D341Med (cell line): Measurements from ENCODE around the gene S100A2.
A peak's percentile ranks its signal among the peaks of the same experiment; 100 is the strongest.
"Not testable (repeated sequence)": the region's sequence is repeated elsewhere in the genome, so short reads cannot be mapped to it uniquely, and the experiment has no call there.

Experiments used
- DNase-seq: peaks from one replicate; pipeline ENCODE4 v3.0.0; 2012; ENCODE audit warnings: low spot score

Gene S100A2

DNA sequence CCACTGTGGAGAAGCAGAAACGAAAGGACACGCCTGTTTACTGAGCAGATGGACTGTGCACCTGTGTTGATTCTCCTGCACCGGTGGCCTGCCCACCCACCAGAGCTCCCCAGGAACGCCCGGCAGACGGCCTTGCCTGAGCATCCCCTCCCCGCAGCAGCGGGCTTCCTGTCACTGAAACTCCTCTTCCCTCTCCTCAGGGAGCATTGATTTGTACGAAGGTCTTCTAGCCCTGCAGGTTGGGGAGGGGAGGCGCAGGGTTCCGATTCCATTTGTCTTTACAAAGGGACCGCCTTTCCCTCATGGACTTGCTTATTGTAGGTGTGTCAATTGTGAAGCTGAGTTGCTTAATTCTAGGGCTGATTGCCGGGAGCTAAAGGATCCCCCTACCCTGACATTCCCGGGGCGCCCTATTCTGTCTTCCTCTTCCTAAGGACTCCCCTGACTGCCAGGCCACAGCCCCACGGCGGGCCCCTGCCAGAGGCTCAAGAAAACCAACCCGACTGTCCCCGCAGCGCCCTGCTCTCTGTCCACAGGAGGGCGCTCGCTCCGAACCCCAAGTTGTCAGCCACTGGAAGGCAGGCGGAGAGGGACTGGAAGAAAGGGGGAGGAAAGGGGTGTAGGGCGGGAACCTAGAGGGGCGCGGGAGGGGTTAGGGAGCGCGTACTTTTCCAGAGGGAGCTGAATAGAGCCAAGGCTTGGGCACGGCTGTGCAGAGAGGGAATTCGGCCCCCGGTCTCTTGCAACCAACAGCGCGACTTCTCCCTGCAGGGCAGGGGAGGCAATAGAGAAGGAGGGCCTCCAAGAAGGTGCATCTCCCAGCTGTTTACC is 32.7 kb downstream of the S100A2 start:
- peak; percentile 82 for DNase-seq

DNA sequence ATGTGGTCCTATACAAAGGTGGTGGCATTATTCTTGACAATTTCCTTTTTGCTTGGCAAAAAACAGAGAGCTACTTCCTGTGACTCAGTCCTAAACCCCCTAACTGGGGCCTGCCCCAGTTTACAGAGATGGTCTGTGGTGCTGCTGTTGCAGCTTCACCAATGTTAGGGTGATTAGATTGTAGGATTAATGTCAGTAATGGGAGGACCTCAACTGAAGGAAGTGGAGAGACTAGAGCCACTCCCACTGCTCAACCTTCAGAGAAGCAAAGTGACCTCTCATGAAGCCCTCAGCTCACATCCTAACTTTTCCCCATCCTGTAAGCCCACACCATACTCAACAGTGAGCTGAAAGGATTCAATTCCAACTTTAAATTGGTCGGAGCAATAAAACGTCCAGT is 33.5 kb downstream of the S100A2 start:
- DNase-seq, result no peak

DNA sequence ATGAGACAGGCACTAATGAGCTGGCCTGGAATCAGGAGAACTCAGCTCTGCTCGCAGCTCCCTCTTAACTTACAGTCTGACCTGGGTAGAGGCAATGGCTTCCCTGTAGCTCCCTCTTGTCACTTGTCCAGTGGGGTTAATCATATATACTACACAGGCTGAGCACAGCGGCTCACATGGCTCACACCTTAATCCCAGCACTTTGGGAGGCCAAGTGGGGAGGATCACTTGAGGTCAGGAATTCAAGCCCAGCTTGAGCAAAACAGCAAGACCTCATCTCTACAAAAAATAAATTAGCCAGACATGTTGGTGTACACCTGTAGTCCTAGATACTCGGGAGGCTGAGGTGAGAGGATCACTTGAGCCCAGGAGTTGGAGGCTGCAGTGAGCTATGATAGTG is 34.0 kb downstream of the S100A2 start:
- DNase-seq, result no peak

DNA sequence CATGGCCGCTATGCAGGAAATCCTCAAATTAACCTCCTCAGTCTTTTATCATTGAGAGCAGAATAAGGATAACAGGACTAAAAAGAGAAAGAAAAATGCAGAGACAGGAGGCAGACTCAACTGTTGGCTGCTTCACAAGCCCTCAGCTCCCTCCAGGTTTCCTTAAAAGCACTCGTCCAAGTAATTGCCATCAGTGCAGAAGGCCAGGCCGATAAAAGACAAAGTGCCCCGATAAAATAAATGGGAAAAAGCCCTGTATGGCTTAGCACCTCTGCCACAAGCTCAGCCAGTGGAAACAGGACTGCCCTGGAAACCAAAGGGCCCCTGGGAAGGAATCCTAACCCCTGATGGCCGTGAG is 38.0 kb downstream of the S100A2 start:
- DNase-seq, result no peak

DNA sequence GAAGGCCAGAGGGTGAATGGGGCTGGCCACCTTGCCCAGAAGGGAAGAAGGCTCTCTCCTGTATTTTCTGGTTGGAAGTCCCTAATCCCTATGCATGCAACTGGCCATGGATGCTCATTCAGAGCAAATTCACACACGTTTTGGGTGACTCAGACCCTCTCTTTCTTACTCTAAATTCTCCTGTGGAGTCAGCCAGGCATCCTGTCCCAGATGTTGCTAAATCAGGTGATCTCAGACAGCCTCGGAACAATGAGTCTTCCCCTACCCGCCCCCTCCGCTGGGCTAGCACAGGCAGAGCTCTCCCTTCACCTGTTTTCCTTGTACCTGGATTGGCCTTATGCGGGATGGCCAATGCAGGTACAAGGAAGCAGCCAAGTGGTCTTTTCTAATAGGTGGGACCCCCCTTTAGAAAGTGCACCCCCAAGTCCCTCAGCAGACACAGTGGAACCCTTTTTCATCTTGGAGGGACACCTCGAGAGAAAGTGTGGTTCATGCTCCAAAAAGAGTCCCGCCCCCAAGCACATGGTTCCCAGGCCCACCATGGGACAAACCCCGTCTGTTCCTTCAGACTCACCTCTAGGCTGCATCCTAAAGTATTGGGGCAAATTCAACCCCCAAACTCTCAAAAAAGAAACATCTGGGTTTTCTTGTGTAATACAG is 38.5 kb downstream of the S100A2 start:
- no peak for DNase-seq

DNA sequence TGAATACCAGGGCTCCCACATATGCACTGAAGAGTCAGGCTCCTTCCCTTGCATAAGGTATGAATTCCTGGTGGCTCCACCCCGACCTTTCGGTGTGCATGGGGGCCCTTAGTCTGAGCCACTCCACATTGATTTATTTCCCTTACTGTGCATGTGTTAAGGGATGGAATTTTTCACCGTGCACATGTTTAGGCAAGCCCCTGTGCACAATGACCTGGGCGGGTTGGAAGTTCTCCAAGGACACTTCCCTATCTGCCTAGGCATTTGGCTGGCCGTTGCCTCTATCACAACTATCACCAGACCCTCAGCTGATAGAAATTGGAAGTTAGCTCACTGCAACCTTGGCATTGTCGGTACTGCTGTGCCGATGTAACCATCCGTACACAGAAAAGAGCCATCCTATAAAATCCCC is 39.5 kb downstream of the S100A2 start:
- no peak for DNase-seq

DNA sequence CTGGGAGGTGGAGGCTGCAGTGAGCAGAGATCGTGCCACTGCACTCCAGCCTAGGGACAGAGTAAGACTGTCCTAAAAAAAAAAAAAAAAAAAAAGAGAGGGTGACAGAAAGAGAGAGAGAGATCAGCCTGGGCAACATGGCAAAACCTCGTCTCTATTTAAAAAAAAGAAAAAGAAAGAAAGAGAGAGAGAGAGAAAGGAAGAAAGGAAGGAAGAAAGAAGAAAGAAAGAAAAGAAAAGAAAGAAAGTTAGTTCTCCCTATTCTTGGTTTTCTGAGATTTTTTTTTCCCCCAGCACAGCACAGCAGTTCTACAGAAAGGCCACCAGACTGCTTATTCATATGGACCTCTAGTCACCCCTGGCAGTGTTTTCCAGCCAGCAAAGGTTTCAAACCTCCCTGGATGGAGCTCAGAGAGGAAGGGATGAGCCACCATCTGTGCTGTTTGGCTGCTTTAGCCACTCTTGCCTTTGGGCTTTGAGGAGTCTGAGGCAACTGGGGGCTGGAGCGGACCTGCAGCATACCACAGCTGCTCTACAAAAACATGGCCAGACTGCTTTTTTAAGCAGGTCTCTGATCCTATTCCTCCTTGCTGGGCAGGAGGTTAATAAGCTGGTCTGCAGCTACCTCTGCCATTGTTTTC is 40.4 kb downstream of the S100A2 start:
- DNase-seq, result peak; percentile 33

DNA sequence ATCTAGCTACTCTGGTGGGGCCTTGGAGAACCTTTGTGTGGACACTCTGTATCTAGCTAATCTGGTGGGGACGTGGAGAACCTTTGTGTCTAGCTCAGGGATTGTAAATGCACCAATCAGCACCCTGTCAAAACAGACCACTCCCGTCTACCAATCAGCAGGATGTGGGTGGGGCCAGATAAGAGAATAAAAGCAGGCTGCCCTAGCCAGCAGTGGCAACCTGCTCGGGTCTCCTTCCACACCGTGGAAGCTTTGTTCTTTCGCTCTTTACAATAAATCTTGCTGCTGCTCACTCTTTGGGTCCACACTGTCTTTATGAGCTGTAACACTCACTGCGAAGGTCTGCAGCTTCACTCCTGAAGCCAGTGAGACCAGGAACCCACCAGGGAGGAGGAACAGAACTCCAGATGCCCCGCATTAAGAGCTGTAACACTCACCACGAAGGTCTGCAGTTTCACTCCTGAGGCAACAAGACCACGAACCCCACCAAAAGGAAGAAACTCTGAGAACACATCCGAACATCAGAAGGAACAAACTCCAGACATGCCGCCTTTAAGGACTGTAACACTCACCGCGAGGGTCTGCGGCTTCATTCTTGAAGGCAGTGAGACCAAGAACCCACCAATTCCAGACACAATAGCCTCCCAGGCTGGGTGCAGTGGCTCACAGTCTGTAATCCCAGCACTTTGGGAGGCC is 43.1 kb downstream of the S100A2 start:
- not testable (repeated sequence) for DNase-seq

DNA sequence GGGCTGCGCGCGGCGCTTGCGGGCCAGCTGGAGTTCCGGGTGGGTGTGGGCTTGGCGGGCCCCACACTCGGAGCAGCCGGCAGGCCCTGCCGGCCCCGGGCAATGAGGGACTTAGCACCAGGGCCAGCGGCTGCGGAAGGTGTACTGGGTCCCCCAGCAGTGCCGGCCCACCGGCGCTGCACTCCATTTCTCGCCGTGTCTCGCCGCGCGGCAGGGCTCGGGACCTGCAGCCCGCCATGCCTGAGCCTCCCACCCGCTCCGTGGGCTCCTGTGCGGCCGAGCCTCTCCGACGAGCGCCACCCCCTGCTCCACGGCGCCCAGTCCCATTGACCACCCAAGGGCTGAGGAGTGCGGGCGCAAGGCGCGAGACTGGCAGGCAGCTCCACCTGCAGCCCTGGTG is 43.8 kb downstream of the S100A2 start:
- DNase-seq, result not testable (repeated sequence)

DNA sequence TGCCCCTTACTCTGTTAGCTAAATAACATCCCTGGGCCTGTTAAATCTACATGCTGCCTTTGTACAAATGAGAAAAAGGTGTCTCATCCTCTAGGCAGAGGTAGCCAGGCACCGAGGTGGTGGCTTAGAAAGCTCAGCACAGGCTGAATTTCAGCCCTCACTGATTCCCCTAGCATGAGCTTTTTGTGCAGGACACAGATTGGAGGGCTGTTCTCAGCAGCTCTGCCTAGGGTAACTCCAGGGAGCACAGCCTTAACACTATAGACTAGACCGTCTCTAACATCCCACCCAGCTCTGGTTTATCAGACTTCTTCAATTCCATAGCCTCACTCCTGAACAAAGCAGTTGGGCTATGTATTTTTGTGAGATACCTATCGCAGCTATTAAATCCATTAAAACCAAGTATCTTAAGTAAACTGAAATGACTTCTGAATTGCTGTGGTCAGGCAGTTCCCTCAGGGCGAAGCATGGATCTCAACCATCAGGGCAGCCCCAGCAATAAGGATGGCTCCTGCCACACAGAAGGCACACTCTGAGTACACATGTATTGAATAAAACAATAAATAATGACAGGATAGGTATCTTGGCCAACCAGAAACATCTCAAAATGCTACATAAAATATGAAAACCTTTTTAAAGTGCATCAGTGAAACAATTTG is 44.7 kb downstream of the S100A2 start:
- DNase-seq, result no peak

DNA sequence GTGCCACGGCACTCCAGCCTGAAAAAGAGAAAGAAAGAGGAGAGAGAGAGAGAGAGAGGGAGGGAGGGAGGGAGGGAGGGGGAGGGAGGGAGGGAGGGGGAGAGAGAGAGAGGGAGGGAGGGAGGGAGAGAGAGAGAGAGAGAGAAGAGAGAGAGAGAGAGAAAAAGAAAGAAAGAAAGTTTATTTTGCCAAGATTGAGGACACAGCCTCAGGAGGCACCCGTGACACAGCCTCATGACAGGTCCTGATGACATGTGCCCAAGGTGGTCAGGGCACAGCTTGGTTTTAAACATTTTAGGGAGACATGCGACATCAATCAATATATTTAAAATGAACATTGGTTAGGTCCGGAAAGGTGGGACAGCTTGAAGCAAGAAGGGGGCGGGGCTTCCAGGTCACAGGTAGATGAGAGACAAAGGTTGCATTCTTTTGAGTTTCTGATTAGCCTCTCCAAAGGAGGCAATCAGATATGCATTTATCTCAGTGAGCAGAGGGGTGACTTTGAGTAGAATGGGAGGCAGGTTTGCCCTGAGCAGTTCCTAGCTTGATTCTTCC is 45.4 kb downstream of the S100A2 start:
- not testable (repeated sequence) for DNase-seq

DNA sequence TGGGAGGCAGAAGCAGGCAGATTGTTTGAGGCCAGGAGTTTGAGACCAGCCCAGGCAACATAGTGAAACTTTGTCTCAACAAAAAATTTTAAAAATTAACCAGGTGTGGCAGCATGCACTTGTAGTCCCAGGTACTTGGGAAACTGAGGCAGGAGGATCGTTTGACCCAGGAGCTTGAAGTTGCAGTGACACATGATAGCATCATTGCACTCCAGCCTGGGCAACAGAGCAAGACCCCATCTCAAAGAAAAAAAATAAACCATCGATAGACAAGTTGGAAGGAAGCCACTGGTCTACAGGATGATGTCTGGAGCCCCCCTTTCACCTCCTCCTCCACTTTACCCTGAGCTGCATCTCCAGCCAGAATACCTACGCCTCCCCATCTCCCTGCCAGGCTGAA is 46.4 kb downstream of the S100A2 start:
- no peak for DNase-seq

DNA sequence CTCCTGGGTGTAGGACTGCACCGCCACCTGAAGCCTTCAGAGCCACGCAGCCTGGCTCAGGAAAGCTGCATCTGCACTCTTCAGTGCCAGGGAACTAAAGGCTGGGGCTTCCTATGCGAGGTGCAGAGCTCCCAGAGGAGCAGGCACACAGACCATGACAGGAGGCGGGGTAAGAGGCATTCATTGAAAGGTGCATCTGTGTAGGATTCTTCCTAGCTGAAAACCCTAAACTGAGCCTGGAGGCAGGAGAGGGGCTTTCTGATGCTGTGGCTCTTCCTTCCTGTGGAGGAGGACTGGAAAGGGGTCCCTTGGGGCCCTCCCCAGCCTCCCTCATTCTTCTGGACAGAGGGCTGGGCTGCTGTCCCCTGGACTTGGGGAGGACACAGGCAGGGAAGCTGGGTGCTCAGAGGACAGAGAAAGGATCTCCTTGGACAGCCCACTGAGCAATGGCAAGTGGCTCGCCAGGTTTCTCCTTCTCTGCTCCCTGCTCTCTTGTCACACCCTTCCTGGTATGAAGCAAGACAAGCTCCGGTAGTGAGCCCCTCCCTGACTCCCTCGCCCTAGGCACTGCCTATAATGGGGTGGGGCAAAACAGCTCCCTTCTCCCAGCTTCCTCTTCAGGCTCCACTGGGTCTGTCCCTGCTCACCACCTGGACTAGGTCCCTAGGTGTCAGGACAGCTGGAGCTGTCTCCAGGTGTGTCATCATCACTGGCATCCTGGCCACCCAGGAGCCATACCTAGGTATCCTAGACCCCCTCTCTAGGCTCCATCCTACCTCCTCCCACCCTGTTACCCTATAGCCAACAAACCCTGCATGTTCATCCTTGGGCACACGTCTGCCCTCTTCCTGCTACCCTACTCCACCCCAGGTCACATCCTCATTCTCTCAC is 49.9 kb downstream of the S100A2 start:
- peak; percentile 25 for DNase-seq

DNA sequence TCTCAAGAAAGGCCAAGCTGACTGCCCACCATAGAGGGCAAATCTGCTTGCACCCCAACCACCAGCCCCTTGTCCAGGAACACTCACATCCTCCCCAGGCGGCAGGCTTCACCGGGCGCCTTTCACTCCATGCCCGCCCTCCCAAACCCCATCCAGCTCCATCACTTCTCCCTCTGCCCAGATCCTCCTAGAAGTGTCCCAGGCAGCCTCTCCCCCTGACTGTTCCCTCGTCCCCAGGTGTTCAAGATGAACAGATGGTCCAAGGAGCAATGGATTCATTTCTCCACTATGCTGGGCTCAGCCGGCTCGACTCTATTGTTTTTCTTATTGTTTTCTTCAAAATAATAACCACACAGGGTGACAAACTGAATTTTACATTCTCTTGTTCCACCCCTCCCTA is 52.0 kb downstream of the S100A2 start:
- DNase-seq, result peak; percentile 20

DNA sequence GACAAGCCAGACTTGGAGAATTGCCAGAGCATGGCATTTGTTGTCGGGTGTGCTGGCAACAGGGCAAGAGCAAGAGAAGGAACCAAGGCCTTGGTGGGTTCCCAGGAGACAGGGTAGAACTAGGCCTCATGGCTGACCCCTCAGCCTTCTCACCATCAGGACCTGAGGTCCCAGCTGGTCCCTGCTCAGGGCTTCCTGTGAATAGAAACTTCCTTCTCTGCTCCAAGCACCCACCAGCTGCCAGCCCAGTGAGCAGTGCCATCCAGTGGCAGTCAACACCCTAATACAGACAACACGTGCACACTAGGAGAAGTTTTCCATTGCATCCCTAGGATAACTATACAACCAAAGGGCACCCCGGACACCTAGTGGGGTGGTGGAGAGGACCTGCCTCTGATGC is 52.6 kb downstream of the S100A2 start:
- no peak for DNase-seq
